A204.1 (cell line): Measurements from ENCODE around the gene DTX1.

Experiments used
- FAIRE-seq: peaks from 2 replicates; lab custom pipeline; 2012; peaks lifted over from hg19 to GRCh38; lab: Jason Lieb, UNC

Gene DTX1

GRCh38 chr12:113095405-113095804, 38.9 kb downstream of the DTX1 start:
- FAIRE-seq, result no peak

DNA sequence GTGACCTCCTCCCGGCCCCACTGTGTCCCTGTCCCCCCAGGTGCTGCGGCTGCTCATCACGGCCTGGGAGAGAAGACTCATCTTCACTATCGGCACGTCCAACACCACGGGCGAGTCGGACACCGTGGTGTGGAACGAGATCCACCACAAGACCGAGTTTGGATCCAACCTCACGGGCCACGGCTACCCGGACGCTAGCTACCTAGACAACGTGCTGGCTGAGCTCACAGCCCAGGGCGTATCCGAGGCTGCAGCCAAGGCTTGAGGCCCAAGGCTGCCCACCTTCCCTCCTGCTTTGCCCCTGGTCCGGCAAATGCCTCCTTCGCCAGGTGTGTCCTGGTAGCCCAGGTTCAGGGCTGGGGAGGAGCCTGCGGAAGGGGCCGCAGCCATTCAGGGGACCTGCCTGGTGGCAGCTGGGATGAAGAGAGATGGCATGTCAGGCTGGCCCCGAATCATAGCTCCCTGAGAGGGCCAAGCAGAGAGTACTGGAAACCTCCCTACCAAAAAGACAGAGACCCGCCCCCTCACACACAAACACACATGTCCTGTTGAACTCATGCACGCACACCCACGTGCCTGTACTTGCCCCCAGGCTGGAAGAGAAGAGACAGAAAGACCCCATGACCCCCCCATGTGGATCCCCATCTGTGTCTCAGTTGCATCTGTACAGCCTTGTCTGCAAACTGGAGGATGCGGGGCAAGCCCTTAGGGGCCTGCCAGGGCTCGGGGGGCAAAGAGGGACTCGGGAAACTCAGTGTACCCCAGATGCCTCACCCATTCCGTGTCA, 40.3 kb downstream of the DTX1 start:
- FAIRE-seq, result no peak

DNA sequence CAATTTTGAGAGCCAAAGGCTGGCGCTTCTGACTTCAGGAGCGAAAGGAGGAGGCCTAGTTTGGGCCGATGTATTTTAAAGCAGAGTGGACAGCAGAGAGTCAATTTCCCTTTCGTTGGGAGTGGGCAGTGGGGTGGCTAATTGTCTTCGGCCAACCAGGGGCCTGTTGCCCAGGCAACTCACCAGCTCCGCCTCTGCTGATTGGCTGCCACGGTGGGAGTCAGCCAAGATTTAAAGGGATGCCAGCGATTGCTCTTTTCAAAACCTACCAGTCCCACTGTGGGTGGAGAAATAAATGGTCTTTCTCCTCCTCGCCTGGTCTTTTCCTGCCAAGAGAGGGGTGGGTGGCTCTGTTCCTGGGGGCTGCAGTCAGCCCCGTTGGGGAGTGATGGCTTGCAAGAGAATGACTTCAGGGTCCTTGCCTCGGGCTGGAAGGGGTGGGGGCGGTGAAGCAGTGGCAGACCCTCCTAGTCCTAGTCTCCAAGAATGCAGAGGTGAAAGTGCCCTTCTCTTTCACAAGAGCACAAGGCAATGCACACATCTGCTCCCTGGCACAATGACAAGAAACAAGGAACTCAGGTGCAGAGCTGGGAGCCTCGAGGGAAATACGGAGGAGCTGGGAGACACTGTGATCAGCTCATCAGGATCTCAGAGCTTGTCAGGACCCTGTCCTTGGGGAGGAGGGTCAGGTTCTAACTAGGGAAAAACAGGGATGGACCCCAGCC, 41.3 kb downstream of the DTX1 start:
- no peak for FAIRE-seq

- FAIRE-seq, result no peak
These were observed 42.0 kb downstream of the DTX1 start for GRCh38 chr12:113098441-113099028.

DNA sequence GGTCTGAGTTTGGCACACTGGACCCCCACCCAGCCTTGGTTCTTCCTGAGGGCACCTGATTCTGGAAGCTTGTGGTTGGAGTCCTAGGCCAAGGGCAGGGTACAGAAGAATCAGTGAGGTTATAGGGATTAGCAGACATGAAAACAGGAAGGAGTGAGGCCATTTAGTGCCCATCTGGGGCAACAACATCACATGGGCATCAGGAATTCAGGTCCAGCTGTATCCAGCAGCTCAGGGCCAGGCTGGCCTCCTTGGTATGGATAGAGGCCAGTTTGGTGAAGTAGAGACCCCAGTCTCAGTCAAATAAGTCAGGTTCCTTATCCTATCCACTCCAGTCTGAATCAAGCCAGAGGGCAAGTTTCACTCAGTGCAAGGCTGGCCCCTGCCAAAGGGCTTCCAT, 42.8 kb downstream of the DTX1 start:
- FAIRE-seq, result no peak

DNA sequence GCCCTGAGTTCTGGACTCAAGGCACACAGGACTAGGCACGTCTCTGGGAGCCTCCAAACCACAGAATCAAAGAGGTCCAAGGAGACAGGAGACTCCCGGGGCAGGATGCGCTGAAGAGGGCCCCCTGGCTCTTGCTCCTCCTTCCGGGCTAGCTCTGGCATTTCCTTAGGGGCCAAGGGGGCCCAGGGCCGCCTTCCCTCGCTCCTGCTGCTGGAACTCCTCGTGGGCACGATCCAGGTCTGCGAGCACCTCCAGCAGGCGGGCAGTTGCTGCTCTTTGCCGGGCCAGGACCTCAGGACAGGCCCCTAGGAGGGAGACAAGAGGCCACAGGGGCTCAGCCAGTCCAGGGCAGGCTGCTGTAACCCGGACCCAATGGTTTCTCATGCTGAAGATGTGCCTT, 43.2 kb downstream of the DTX1 start:
- no peak for FAIRE-seq

DNA sequence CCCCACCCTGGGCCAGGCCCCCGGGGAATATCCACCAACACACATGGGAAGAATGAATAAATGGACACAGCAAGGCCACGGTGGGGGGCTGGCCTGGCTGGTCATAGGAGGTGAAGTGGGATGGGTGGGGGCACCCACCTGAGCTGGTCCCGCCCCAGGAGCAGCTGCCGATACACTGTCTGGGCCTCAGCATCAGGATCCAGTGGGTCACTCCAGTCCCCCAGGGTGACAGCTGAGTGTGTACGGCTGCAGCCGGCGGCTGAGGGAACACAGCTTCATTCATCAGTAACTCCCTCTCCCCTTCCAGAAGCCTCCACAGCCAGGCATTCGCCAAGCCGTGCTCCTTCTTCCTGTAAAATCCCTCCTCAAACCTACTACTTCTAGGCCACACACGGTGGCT, 45.2 kb downstream of the DTX1 start:
- FAIRE-seq, result no peak

DNA sequence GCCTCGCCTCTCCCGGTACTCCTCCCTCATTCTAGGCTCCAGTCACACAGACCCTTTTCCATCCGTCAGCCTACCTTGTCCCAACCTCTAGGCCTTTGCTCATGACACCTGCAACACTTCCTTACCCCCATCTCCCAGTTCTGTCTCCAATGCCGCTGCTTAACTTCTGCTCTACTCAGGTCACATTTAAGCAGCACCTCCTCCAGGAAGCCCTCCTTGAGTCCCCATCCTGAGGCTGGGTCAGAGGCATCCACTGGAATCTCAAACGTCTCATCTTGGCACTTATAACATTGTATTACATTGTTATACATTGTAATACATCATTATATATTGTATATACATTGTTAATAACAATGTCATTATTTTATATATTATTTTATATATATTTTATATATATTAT, 46.3 kb downstream of the DTX1 start:
- FAIRE-seq, result peak; percentile 65

DNA sequence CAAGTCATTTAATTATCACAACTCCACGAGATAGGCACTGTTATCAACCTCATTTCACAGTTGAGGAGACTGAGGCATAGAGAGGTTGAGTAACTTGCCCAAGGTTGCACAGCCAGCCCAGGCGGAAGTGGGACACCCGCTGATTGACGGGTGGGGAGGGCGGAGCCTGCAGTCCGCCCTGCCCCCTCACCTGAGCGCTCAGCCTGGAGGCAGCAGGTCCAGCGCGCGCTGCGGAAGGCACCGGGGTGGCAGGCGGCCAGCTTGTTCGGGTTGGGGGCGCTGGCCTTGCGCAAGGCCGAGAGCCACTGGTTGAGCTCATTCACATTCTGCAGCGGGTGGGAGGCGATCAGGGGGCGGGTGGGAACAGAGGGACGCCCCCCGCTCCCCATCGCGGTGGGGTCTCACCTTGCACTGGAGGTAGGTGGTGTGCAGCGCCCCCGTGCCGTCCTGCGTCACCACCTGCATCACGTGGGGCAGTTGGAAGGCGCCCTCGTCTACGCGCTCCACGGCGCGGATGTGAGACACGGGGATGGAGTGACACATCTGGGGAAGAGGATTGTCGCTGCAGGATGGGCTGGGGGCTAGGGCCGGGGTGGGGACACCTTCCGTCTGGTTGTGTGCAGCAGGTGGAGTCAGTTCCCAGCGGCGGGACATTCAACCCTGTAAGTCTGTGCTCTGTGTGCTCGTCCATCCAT, 47.4 kb downstream of the DTX1 start:
- FAIRE-seq, result no peak

- no peak for FAIRE-seq
These were observed 48.5 kb downstream of the DTX1 start for GRCh38 chr12:113104953-113105510.

- no peak for FAIRE-seq
These were observed 49.2 kb downstream of the DTX1 start for GRCh38 chr12:113105606-113106271.

DNA sequence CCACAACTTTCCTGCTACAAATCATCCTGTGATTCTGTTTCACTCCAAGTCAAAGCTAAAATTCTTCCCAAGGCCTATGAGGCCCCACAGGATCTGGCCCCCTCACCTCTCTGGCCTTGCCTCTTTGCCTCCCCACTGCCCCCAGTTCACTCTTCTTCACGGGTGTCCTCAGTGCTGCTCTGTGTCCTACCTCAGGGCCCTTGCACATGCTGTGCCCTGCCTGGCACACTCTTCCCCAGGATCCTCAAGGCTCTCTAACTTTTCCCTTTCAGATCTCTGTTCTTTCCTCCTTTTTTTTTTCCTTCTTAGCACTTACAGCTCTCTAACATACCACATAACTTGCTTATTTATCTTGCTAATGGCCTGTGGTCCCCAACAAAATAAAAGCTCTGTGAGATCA, 49.8 kb downstream of the DTX1 start:
- no peak for FAIRE-seq

GRCh38 chr12:113108308-113108707, 51.8 kb downstream of the DTX1 start:
- no peak for FAIRE-seq

DNA sequence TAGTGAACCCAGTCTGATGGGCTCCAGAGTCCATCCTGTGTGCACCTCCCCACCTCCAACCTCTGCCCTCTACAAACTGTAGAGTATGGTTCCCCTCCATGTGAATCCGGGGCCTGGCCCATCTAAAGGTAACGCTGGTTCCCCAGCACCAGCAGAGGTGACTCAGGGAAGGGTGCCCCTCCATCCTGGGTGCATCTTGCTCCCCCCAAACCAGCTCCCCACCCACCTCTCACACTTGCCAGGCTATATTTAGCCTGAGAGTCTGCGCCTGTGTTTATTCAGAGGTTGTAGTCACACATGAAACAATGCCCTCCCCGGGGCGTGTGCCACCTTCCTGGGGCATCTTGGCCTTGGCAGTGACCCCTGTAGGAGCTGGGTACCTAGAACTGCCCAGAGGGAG, 52.8 kb downstream of the DTX1 start:
- FAIRE-seq, result no peak

- no peak for FAIRE-seq
These were observed 53.5 kb downstream of the DTX1 start for GRCh38 chr12:113109872-113110599.

- FAIRE-seq, result no peak
These were observed 54.7 kb downstream of the DTX1 start for GRCh38 chr12:113111247-113111646.

DNA sequence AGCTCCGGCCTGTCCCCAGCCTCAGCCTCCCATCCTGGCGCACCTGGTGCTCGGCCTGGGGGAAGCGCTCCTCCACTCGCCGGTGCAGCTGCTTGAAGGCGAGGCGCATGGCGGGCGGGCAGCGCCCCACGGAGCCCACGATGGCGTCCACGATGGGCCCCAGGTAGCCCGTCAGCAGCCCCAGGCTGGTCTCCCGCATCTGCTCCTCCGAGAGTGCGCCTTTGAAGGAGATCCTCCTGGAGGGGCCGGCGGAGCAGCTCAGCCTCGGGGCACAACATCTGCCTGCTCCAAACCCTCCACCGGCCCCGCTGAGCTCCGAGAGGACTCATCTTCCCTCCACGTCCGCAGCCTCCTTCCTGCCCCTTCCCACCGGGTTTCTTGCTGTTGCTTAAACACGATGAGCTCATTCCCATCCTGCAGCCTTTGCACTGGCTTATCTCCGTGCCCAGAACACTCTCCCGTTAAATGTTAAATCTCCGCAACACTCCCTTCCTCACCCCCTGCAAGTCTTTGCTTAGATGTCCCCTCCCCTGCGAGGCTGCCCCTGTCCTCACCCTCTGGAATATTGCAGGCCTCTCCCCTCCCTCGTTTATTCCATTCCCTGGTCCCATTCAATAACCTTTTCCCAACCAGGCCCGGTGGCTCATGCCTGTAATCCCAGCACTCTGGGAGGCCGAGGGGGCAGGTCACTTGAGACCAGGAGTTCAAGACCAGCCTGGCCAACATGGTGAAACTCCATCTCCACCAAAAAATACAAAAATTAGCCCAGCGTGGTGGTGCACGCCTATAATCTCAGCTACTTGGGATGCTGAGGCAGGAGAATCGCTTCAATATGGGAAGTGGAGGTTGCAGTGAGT, 55.7 kb downstream of the DTX1 start:
- FAIRE-seq, result no peak

DNA sequence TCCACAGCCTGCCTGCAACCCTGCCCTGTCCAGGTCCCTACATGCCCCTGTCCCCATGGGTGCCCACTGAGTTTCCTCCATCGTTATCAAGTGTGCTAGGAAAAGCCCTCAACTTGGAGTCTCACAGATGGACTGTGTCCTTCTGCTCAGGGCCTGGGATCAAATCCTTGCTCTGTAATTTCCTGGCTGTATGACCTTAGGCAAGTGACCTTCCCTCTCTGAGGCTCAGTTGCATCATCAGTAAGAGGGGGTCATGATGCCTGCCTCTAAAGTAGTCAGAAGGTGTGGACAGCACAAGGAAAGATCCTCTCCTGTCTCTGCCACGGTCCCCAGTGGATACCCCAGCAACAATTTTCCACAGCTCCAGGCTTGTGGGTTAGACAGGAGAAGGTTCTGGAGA, 56.9 kb downstream of the DTX1 start:
- no peak for FAIRE-seq

GRCh38 chr12:113114447-113115178, 58.1 kb downstream of the DTX1 start:
- no peak for FAIRE-seq
